NCI-H1417 (cell line): Measurements from ENCODE around the gene SNURF.
"Not testable (repeated sequence)": the region's sequence is repeated elsewhere in the genome, so short reads cannot be mapped to it uniquely, and the experiment has no call there.

ENCODE experiments used
- DNase-seq, 3 experiments: peaks; one replicate each; lab custom pipeline; 2025; lab: John Stamatoyannopoulos, UW

SNURF gene

GRCh38 chr15:24971052-24971451, 16.3 kb downstream of the SNURF start:
- DNase-seq, result no peak

- no peak for DNase-seq
Observed at GRCh38 chr15:24971772-24972171, 17.0 kb downstream of the SNURF start.

GRCh38 chr15:24972707-24973106, 17.9 kb downstream of the SNURF start:
- not testable (repeated sequence) for DNase-seq

GRCh38 chr15:24976932-24977331, 22.1 kb downstream of the SNURF start:
- DNase-seq, result no peak

- no peak for DNase-seq
Observed at GRCh38 chr15:24977686-24978085, 22.9 kb downstream of the SNURF start.

GRCh38 chr15:24985224-24985623, 30.4 kb downstream of the SNURF start:
- no peak for DNase-seq

- no peak for DNase-seq
Observed at GRCh38 chr15:24986653-24987052, 31.9 kb downstream of the SNURF start.
